ENCODE results near the gene ATP8B2.
"Not testable (repeated sequence)": the region's sequence is repeated elsewhere in the genome, so short reads cannot be mapped to it uniquely, and the experiment has no call there.

ATP8B2 gene

DNA sequence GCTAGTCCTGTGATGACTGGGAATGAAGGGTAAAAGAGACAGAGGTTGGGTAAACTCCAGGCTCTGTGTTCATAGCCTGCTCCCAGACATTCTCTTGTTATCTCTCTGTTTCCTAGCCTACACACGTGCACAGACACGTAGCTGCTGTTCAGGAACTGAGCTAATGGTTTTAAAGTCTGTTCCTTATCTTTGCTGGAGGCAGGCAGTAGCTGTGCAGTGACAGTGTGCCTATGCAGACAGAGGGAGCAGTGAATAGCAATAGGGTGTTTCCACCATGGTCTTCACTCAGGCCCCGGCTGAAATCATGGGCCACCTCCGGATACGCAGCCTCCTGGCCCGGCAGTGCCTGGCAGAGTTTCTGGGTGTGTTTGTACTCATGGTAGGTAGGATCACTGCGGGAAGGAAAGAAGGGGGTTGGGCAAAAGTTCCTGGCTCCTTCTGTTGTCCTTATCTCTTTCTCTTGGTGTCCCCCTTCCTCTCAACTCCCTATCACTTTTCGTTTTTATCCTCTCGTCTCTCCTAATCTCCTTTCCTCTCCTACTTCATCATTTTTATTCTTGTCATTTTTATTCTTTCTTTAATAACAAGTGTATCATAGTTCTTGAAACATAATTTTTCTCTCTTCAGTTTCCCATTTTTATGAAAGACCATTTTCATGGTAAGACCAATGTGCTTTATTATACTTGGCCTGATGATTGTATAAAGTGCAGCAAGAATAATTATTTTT lies 4.3 kb upstream of the ATP8B2 start, which contains the start of gene AQP10:
Gene AQP10, plus strand, starts transcription at position 212 of the 727 bp plus-strand sequence. Its CDS starts 63 bp downstream, at position 275.
- no peak within 1 kb of the TSS for H3K4me3 ChIP-seq (replicated peaks; ENCODE audit: low read depth, low read length)
- TF ChIP-seq, protein P1, sequence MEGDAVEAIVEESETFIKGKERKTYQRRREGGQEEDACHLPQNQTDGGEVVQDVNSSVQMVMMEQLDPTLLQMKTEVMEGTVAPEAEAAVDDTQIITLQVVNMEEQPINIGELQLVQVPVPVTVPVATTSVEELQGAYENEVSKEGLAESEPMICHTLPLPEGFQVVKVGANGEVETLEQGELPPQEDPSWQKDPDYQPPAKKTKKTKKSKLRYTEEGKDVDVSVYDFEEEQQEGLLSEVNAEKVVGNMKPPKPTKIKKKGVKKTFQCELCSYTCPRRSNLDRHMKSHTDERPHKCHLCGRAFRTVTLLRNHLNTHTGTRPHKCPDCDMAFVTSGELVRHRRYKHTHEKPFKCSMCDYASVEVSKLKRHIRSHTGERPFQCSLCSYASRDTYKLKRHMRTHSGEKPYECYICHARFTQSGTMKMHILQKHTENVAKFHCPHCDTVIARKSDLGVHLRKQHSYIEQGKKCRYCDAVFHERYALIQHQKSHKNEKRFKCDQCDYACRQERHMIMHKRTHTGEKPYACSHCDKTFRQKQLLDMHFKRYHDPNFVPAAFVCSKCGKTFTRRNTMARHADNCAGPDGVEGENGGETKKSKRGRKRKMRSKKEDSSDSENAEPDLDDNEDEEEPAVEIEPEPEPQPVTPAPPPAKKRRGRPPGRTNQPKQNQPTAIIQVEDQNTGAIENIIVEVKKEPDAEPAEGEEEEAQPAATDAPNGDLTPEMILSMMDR (IDR thresholded peaks at IDR 0.05; ENCODE audit: low read depth, low read length, missing control alignments) = no peak
- no peak for DNase-seq (ENCODE audit: extremely low read depth, low read depth)

DNA sequence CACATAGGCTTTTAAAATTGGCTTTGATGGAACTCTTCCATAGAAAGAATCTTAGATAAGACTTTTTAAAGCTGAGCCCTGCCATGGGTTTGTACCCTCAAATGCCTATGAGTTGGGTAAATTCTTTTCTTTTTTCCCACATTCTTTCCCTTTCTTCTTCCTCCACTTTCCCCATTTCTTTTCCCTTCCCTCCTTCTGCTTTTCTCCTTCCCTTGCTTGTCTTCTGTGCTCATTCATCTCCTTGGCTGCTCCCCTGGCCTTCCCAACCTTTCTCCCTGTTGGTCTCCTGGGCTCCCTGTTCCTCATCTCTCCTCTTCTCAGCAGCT lies 3.8 kb upstream of the ATP8B2 start:
- not testable (repeated sequence) for H3K4me3 ChIP-seq (replicated peaks; ENCODE audit: low read depth, low read length); DNase-seq (ENCODE audit: extremely low read depth, low read depth)

DNA sequence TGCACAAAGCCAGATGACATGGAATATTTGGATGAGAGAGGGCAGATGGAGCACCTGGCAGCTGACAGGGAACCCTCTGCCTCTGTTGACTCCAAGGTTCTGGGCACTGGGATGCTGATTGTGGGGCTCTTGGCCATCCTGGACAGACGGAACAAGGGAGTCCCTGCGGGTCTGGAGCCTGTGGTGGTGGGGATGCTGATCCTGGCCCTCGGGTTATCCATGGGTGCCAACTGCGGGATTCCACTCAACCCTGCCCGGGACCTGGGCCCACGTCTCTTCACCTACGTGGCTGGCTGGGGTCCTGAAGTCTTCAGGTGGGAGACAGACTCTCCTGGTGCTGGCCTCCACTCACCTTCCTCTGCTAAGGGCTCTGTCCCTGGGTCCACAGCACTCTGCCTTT lies 1.8 kb upstream of the ATP8B2 start:
- TF ChIP-seq, protein P1 (IDR thresholded peaks at IDR 0.05; ENCODE audit: low read depth, low read length, missing control alignments) = no peak
- no peak overlapping the region for H3K4me3 ChIP-seq (replicated peaks; ENCODE audit: low read depth, low read length)
- DNase-seq (ENCODE audit: extremely low read depth, low read depth) = no peak

DNA sequence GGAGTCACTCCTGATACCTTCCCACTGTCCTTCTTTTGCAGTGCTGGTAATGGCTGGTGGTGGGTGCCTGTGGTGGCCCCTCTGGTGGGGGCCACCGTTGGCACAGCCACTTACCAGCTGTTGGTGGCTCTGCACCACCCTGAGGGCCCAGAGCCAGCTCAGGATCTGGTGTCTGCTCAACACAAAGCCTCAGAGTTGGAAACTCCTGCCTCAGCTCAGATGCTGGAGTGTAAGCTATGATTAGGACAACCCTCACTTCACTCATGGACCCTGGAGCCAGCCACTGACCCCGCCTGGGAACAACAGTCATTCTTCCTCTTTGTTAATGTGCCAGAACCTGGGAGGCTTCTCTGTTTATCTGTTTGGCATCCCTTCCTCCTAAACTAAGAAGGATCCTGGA lies 1.1 kb upstream of the ATP8B2 start:
- DNase-seq (ENCODE audit: extremely low read depth, low read depth) = no peak
- TF ChIP-seq, protein P1 (IDR thresholded peaks at IDR 0.05; ENCODE audit: low read depth, low read length, missing control alignments) = no peak
- peak overlapping the region; percentile 86 for H3K4me3 ChIP-seq (replicated peaks; ENCODE audit: low read depth, low read length)

DNA sequence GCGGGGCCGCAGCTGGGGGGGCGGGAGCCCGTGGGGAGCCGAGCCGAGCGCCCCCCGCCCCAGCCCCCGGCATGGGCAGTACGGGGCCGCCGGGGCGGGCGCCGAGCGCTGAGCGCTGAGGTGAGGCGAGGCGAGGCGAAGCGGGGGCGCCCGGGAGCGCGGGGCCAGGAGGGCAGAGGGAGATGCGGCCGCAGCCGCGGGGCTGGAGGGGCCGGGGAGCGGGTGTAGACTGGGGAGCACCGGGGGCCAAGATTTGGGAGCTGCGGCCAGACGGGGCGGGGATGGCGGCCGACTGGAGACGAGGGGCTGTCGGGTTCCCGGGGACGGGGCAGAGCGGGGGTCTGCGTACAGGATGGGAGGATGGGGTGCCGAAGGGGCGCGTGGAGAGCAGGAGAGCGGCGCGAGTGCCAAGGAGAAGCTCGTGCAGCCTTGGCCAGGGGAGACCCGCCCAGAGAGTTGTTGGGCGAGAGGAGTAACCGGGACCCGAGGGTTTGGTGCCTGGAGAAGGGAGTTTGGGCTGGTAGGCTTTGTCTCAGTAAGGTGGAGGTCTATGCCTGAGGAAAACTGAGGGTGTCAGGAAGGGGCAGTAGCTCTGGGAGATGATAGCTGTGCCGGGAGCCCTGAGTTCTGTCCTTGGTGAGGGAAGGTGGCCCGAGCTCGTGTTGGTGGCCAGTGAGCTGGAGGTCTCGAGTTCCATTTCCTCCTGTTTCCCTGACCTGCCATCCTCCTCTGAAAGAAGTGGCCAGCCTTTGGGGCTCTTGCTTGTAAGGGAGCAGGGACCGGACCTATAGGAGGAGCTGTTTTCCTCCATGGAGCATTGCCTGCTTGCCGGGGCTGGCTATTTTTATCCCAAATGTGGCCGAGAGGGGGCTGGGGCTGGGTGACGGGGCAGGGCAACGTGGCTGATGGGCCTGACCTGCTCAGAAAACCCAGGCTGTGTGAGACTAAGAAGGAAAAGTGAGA lies 539 bp downstream of the ATP8B2 start:
- peak; percentile 56 for DNase-seq (ENCODE audit: extremely low read depth, low read depth)
- H3K4me3 ChIP-seq (replicated peaks; ENCODE audit: low read depth, low read length) = peak overlapping the region; percentile 86
- TF ChIP-seq, protein P1 (IDR thresholded peaks at IDR 0.05; ENCODE audit: low read depth, low read length, missing control alignments) = peak; percentile 79

DNA sequence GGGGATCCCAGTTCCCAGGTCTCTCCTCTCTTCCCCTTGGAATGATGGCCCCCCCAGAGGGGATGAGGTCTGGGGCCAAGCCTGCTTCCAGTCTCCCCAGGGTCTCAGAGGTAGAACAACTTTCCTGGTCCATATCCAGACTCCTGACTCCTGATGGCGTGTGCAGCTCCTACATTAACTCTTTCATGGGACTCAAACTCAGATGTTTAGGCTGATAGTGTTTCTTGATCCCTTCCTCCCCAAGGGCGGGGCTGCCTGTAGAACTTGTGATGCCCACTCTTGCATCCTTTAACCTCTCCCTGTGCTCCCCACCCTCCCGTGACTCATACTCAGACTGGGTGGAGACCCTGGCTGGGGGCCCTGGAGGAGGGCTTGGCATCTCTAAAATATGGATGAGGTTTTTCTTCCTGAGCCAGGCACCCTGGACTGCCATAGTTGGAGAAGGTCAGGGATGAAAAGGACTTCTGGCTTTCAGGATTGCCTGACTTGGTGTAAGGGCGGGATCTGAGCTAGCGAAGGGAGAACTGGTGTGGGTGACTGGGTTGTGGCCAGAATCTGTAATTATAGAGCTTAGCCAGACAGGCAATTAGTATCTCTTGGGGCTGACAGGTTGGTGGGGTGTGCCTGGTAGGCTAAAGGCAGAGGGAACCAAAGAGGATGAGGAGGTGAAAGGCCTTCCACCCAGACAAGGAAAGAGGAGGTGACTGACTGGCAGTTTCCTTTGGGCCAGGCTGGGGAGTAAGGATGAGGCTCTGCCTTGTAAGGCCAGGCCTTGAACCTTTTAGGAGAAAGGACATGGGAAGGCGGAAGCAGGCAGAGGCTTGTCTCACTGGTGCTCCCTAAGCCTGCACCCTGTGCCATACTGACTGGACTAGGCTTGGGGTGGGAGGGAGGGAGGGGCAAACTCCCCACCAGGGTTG lies 1.5 kb downstream of the ATP8B2 start:
- H3K4me3 ChIP-seq (replicated peaks; ENCODE audit: low read depth, low read length) = peak overlapping the region; percentile 86
- TF ChIP-seq, protein P1 (IDR thresholded peaks at IDR 0.05; ENCODE audit: low read depth, low read length, missing control alignments) = no peak
- peak; percentile 57 for DNase-seq (ENCODE audit: extremely low read depth, low read depth)

Measured in HFF-Myc (cell line).